DOHH2 (cell line): ENCODE results near the gene MRPL17.

Experiments
- EZH2phosphoT487 ChIP-seq: fragments of 200-600 bp; sonication (generic); IDR thresholded peaks from 2 replicates; pipeline ENCODE4 v1.6.1; 2017; ENCODE audit warnings: borderline replicate concordance, mild to moderate bottlenecking, antibody characterized with exemption, low read length, moderate library complexity, mixed read lengths
- TF ChIP-seq, protein P1 (sequence below): fragments of 200-600 bp; sonication (generic); IDR thresholded peaks from one replicate; pipeline ENCODE4 v1.5.1; 2014; ENCODE audit warnings: antibody characterized with exemption, mild to moderate bottlenecking, low read depth, low read length; ENCODE audit not compliant: poor library complexity, severe bottlenecking

DNA sequence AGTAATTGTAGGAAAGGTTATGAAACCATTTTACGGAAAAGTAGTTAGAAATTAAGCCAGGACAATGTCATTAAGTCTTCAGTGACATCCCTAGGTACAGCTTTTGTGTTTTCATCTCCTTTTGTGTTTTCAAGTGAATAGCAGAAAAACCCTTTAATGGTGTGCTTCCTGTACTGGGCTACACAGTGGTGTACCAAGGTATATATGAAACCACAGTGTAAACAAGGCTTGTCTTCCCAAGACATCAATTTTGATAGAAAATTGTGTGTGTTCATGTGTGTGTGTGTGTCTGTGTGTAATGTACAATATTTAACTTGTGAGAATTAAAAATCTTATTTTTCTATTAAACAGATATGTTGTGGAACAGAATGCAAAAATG, 8.9 kb downstream of the MRPL17 start:
- TF ChIP-seq EZH2phosphoT487, result no peak
- TF ChIP-seq, protein P1, sequence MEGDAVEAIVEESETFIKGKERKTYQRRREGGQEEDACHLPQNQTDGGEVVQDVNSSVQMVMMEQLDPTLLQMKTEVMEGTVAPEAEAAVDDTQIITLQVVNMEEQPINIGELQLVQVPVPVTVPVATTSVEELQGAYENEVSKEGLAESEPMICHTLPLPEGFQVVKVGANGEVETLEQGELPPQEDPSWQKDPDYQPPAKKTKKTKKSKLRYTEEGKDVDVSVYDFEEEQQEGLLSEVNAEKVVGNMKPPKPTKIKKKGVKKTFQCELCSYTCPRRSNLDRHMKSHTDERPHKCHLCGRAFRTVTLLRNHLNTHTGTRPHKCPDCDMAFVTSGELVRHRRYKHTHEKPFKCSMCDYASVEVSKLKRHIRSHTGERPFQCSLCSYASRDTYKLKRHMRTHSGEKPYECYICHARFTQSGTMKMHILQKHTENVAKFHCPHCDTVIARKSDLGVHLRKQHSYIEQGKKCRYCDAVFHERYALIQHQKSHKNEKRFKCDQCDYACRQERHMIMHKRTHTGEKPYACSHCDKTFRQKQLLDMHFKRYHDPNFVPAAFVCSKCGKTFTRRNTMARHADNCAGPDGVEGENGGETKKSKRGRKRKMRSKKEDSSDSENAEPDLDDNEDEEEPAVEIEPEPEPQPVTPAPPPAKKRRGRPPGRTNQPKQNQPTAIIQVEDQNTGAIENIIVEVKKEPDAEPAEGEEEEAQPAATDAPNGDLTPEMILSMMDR, result no peak
